Kidney (tissue), 14 donors: Measurements from ENCODE around the gene CENATAC. TPM values are rescaled to one million over a fixed set of nuclear protein-coding genes. Genes with fewer than 3 reads are reported as not detected.
"Not testable (repeated sequence)": the region's sequence is repeated elsewhere in the genome, so short reads cannot be mapped to it uniquely, and the experiment has no call there.

ENCODE experiments used
- DNase-seq, 5 donors: peaks; one replicate each; pipeline ENCODE4 v3.0.0-alpha.2; 2013 to 2020
- FAIRE-seq: peaks from 2 replicates; lab custom pipeline; 2012; peaks lifted over from hg19 to GRCh38; lab: Jason Lieb, UNC
- H3K27ac ChIP-seq, 2 donors: one replicate each; pipeline ENCODE4 v1.7.0; 2013; ENCODE audit warnings: low read depth in 2 of 2, low read length in 2 of 2, inconsistent platforms in 1 of 2
- H3K27me3 ChIP-seq: one replicate; pipeline ENCODE4 v1.7.1; 2013; ENCODE audit warnings: low read length, inconsistent platforms; ENCODE audit not compliant: control insufficient read depth, insufficient read depth
- H3K36me3 ChIP-seq, 3 donors: one replicate each; pipeline versions ENCODE4 v1.7.0 to v1.7.1; 2013; ENCODE audit warnings: low read length in 3 of 3, control low read depth in 1 of 3, inconsistent platforms in 1 of 3; ENCODE audit not compliant: insufficient read depth in 3 of 3, control insufficient read depth in 2 of 3
- H3K4me1 ChIP-seq, 3 donors: one replicate each; pipeline versions ENCODE4 v1.7.0 to v1.7.1; 2013; ENCODE audit warnings: low read length in 3 of 3, inconsistent platforms in 1 of 3, low read depth in 1 of 3; ENCODE audit not compliant: control insufficient read depth in 2 of 3, insufficient read depth in 2 of 3
- H3K4me3 ChIP-seq, 3 donors: one replicate each; pipeline versions ENCODE4 v1.7.0 to v1.8.1; 2013; ENCODE audit warnings: low read length in 3 of 3, control low read depth in 1 of 3, inconsistent platforms in 1 of 3
- H3K9ac ChIP-seq, 3 donors: one replicate each; pipeline versions ENCODE4 v1.7.0 to v1.7.1; 2013; ENCODE audit warnings: low read length in 3 of 3, control low read depth in 1 of 3, inconsistent platforms in 1 of 3
- H3K9me3 ChIP-seq, 3 donors: one replicate each; pipeline versions ENCODE4 v1.7.0 to v1.7.1; 2013; ENCODE audit warnings: low read length in 3 of 3, control low read depth in 1 of 3, inconsistent platforms in 1 of 3; ENCODE audit not compliant: control insufficient read depth in 2 of 3, insufficient read depth in 1 of 3
- CTCF ChIP-seq: IDR thresholded peaks from 3 replicates; pipeline ENCODE4 v1.5.1; 2012; ENCODE audit warnings: mild to moderate bottlenecking, moderate library complexity, borderline replicate concordance; ENCODE audit not compliant: insufficient read depth; ENCODE audit errors: extremely low read depth
- intact Hi-C: fragments of 100-400 bp; cut with DNase I; formaldehyde crosslinking; loops from one replicate; pipeline ENCODE4 v1.11.1; 2022
- polyA plus RNA-seq: library from polyadenylated mRNA; stranded (reverse); fragments of 350-450 nt; fragmentation: Illumina TruSeq; extraction: RNeasy Lipid Tissue Mini Kit (QIAGEN cat#74804); gene quantifications from one replicate; pipeline ENCODE4 v1.2.3, GENCODE V29; 2014; ENCODE audit warnings: low read depth, low replicate concordance; ENCODE audit not compliant: insufficient read depth
- total RNA-seq: library from RNA; stranded (reverse); fragmentation: NEBNext Ultra II Directional; extraction: Animal tissue kit (Norgen Biotek cat#: 25700); gene quantifications from one replicate; pipeline ENCODE4 v1.2.1, GENCODE V29; 2021
- donor health status: control.
- donor health status: control.
- donor health status: control.
- donor health status: control.
- donor health status: control.
- donor health status: DM: yes; HTN: yes; CAD: no.
- donor health status: Normal renal cell carcinoma (clear cell type).

CENATAC gene
- total and polyA plus RNA-seq, 2 donors from 2014 or later: 19.8 to 45.0 TPM

DNA sequence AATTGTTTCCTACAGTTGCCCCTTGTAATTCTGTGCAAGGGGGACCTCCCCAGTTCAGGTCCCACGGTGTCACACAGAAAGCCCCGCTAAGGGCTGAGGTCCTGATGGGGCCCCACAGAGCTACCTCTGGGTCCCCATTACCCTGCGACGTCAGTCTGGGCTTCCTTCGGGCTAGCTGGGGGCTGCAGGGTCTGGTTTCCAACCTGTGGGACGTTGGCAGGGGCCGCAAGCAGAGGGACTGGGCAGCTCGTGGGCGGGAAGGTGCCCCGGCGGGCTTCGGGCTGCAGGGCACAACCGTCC, 32.0 kb downstream of the CENATAC start:
- H3K9me3 ChIP-seq: no peaks in the 10 kb centered on the region
- H3K27ac ChIP-seq: peak overlapping the region; percentile 94 to 95
- peaks cover 2 to 22% (median 14%) of the 10 kb centered on the region in 3 donors for H3K36me3 ChIP-seq
- peak overlapping the region; percentile 77 to 91 (median 84) for H3K4me3 ChIP-seq
- peak overlapping the region; percentile 26 to 89 (median 43) for H3K9ac ChIP-seq
- H3K4me1 ChIP-seq: peaks cover 5 to 28% (median 25%) of the 10 kb centered on the region in 3 donors
- FAIRE-seq (no peak), DNase-seq (no peak)
- TF ChIP-seq CTCF: no peak
- H3K27me3 ChIP-seq: no peaks in the 10 kb centered on the region
- intact Hi-C loops: no loop called here

- Histone ChIP-seq H3K4me1 (peaks cover 5 to 26% (median 20%) of the 10 kb centered on the region in 3 donors), H3K9ac (peak within 1 kb of the TSS; percentile 40 to 89 (median 61)), H3K27ac (peak within 1 kb of the TSS; percentile 94 to 95), H3K4me3 (peak within 1 kb of the TSS; percentile 77 to 91 (median 84)), H3K9me3 (no peaks in the 10 kb centered on the region), H3K27me3 (no peaks in the 10 kb centered on the region), H3K36me3 (peaks cover 0 to 17% (median 12%) of the 10 kb centered on the region in 3 donors)
- FAIRE-seq: peak; percentile 47
- TF ChIP-seq CTCF: peak; percentile 91
- peak; percentile 98 to 99 (median 99) for DNase-seq
- intact Hi-C loops: no loop called here
Measured at GRCh38 chr11:119030329-119031047, 32.5 kb downstream of the CENATAC start, which contains the start of gene SLC37A4. Gene SLC37A4 (minus strand): TSS chr11:119030877.

GRCh38 chr11:119031912-119032280, 34.0 kb downstream of the CENATAC start:
- H3K27ac ChIP-seq: no peak overlapping the region
- FAIRE-seq (no peak), DNase-seq (no peak)
- H3K36me3 ChIP-seq: peaks cover 0 to 11% (median 8%) of the 10 kb centered on the region in 3 donors
- TF ChIP-seq CTCF: no peak
- intact Hi-C loops: no loop called here
- H3K4me1 ChIP-seq: peaks cover 5 to 24% (median 15%) of the 10 kb centered on the region in 3 donors
- H3K4me3 ChIP-seq: no peak overlapping the region
- H3K9ac ChIP-seq: no peak overlapping the region
- H3K27me3 ChIP-seq: no peaks in the 10 kb centered on the region
- H3K9me3 ChIP-seq: no peaks in the 10 kb centered on the region

DNA sequence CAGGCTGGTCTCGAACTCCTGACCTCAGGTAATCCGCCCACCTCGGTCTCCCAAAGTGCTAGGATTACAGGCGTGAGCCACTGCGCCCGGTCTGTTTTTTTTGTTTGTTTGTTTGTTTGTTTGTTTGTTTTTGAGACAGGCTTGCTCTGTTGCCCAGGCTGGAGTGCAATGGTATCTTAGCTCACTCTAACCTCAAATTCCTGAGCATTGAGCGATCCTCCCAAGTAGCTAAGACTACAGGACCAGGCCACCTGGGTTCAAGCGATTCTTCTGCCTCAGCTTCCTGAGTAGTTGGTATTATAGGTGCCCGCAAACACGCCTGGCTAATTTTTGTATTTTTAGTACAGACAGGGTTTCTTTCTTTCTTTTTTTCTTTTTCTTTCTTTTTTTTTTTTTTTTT, 35.5 kb downstream of the CENATAC start:
- H3K27ac ChIP-seq, H3K9me3 ChIP-seq, H3K27me3 ChIP-seq, FAIRE-seq, H3K36me3 ChIP-seq, H3K9ac ChIP-seq, intact Hi-C loops, H3K4me3 ChIP-seq, DNase-seq: not testable (repeated sequence)
- H3K4me1 ChIP-seq: peaks cover 5 to 14% (median 9%) of the 10 kb centered on the region in 3 donors
